T-helper 1 cell treated with Interleukin-12 subunit alpha and Interleukin-12 subunit beta and Interleukin-4 antibody, amounts not matched to agents 30 μg/mL and 1 μg/mL, for 36 hours (primary cell): ENCODE data around the gene ZNF639.
"Not testable (repeated sequence)": the region's sequence is repeated elsewhere in the genome, so short reads cannot be mapped to it uniquely, and the experiment has no call there.

ENCODE experiments used
- H3K27ac Mint-ChIP-seq: one replicate; pipeline ENCODE4 v1.8.0; 2021; ENCODE audit warnings: mild to moderate bottlenecking, mixed read lengths
- H3K27me3 Mint-ChIP-seq: one replicate; pipeline ENCODE4 v1.8.0; 2021; ENCODE audit warnings: low read depth, mixed read lengths
- H3K36me3 Mint-ChIP-seq: one replicate; pipeline ENCODE4 v1.8.0; 2021; ENCODE audit warnings: low read depth, mixed read lengths
- H3K4me1 Mint-ChIP-seq: one replicate; pipeline ENCODE4 v1.8.0; 2021; ENCODE audit warnings: low read depth, mixed read lengths
- H3K4me3 Mint-ChIP-seq: one replicate; pipeline ENCODE4 v1.8.0; 2021; ENCODE audit warnings: mild to moderate bottlenecking, moderate library complexity, mixed read lengths
- H3K9me3 Mint-ChIP-seq: one replicate; pipeline ENCODE4 v1.8.0; 2021; ENCODE audit warnings: mixed read lengths

The ZNF639 gene

DNA sequence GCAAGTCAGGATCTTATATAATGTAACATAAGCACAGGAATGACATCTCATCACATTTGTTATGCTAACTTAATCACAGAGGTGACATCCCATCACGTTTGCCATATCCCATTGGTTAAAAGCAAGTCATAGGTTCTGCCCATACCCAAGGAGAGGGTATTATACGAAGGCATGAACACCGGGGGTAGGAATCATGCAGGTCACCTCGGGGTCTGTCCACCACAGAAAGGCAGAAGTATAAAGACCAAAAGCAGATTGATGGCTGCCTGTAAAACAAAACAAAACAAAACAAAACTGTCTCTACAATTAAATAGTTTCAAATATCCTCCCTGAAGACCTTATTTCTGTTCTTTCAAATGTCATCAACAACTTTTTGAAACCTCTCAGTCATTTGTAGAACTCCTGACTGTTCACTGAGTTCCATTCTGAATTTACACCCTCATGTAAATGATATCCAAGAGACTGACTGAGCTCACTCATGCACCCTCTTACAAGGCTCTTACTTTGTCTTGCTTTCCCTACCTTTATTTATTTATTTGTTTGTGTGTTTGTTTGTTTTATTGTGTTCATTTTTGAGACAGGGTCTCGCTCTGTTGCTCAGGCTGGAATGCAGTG lies 22.7 kb upstream of the ZNF639 start:
- Mint-ChIP-seq H3K36me3 (no peaks in the 10 kb centered on the region), H3K4me3 (no peak overlapping the region), H3K4me1 (no peaks in the 10 kb centered on the region), H3K27ac (no peak overlapping the region), H3K9me3 (no peaks in the 10 kb centered on the region), H3K27me3 (peaks cover 31% of the 10 kb centered on the region)

DNA sequence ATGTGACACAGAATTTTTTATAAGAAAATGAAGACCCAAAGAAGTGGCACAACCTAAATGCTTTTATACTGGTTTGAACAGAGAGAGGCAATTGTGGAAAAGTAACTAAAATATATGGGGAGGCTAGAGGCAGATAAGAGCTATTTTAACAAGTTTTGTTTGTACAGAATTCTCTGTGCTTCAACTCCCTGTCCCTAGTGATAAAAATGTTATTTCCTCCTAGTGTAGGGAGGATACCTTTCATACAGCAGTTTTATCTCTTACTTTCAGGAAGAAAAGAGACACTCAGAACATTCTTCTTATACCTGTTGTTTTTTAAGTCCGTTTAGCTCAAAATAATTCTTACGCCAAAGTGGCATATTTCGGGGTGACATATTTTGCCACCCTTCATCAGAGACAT lies 21.2 kb upstream of the ZNF639 start:
- H3K27ac Mint-ChIP-seq = no peak overlapping the region
- no peaks in the 10 kb centered on the region for H3K4me1 Mint-ChIP-seq
- no peaks in the 10 kb centered on the region for H3K9me3 Mint-ChIP-seq
- H3K36me3 Mint-ChIP-seq = no peaks in the 10 kb centered on the region
- no peak overlapping the region for H3K4me3 Mint-ChIP-seq
- peaks cover 36% of the 10 kb centered on the region for H3K27me3 Mint-ChIP-seq

DNA sequence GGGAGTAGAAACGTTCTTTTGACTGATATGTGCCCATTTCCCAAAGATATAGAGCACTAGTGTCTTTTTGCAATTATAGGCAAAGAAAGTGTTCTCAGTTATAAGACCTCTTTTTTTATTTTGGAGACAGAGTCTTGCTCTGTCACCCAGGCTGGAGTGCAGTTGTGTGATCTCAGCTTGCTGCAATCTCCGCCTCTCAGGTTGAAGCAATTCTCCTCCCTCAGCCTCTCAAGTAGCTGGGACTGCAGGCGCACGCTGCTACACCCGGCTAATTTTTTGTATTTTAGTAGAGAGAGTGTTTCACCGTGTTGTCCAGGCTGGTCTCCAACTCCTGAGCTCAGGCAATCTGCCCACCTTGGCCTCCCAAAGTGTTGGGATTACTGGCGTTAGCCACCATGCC lies 20.7 kb upstream of the ZNF639 start:
- no peaks in the 10 kb centered on the region for H3K4me1 Mint-ChIP-seq
- H3K36me3 Mint-ChIP-seq = no peaks in the 10 kb centered on the region
- no peak overlapping the region for H3K4me3 Mint-ChIP-seq
- H3K27me3 Mint-ChIP-seq = peaks cover 31% of the 10 kb centered on the region
- H3K9me3 Mint-ChIP-seq = no peaks in the 10 kb centered on the region
- no peak overlapping the region for H3K27ac Mint-ChIP-seq

DNA sequence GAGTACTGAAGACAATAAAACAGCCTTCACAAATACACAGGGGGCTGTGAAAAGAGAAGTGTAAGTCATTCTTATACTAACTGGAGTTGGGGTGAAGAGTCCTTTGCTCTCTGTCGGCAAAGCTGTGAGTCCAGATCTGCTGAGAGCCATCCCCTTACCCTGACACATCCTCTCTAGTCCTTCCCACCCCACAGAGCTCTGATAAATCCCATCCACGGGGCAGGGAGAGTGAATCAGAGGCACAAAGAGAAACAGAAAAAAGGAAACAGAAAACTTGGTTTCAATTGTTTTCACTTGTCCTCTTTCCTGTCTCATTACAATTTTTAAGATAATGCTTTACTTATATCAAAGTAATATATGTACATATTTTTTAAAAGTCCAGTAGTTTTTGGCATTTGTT lies 18.2 kb upstream of the ZNF639 start:
- Mint-ChIP-seq H3K9me3 (no peaks in the 10 kb centered on the region), H3K4me1 (no peaks in the 10 kb centered on the region)

DNA sequence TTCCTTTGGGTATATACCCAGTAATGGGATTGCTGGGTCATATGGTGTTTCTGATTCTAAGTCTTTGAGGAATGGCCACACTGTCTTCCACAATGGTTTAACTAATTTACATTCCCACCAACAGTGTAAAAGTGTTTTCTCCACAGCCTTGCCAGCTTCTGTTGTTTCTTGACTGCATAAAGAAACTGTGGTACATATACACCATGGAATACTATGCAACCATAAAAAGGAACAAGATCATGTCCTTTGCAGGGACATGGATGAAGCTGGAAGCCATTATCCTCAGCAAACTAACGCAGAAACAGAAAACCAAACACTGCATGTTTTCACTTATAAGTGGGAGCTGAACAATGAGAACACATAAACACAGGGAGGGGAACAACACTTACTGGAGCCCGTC lies 15.5 kb upstream of the ZNF639 start:
- not testable (repeated sequence) for H3K9me3 Mint-ChIP-seq, H3K4me3 Mint-ChIP-seq, H3K36me3 Mint-ChIP-seq, H3K27ac Mint-ChIP-seq, H3K4me1 Mint-ChIP-seq
- H3K27me3 Mint-ChIP-seq = peaks cover 26% of the 10 kb centered on the region

More for the DNA sequence above, 18.2 kb upstream of the ZNF639 start:
- Mint-ChIP-seq H3K27ac (no peak overlapping the region), H3K36me3 (no peaks in the 10 kb centered on the region), H3K27me3 (peaks cover 21% of the 10 kb centered on the region), H3K4me3 (no peak overlapping the region)

DNA sequence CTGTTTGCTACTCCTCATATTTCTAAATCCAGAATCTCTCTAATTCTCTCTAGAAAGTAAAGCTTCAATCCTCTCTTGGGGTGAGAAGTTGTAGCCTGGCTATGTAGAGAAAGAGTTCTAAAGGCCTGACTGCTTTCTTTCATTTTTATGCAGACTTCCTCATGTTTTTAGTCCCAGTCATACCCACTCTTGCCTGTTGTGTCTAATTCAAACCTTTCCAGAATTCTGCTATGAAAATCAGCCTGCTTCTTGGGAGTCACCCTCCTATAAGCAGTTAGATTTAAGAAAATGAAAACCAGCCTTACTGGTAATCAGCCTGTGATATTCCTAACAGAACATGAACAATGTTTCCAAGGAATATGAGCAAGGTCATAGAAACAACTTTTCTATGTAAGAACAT lies 14.8 kb upstream of the ZNF639 start:
- H3K36me3 Mint-ChIP-seq = no peaks in the 10 kb centered on the region
- H3K9me3 Mint-ChIP-seq = no peaks in the 10 kb centered on the region
- no peaks in the 10 kb centered on the region for H3K4me1 Mint-ChIP-seq
- no peak overlapping the region for H3K27ac Mint-ChIP-seq
- H3K27me3 Mint-ChIP-seq = peaks cover 29% of the 10 kb centered on the region
- H3K4me3 Mint-ChIP-seq = no peak overlapping the region

DNA sequence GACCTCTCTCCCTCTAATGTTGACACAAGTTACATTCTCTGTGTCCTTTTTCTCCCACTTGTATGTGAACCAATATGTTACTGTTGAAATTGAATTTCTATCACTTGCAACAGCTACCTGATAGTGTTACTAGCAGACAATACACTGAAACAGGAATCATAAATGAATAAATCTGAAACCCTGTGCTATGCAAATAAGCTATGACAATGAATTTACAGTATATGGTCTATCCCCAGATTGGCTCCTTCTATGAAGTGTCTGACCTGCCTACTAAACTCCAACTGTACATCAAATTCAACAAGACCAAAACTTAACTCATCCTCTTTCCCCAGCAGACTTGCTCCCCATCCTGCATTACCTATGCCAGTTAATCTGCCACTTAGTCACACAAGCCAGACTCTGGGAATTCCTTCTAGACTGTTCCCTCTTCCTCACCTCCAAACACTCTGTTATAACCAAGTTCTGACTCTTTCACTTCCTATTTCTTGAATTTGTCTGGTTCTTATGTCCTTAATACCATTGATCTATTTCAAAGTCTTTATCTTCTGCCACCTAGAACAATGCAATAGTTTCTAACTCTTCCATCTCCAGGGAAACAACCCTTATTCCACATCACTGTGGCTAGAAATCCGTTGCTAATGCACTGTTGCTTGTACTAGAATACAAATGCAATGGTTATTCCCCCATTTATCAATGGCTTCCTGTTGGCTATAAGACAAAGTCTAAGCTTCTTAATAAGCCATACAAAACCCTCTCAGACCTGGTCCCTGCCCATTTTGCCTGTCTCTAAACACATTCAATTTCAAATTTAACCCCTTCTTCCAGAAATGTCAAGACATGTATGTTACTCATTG lies 13.4 kb upstream of the ZNF639 start:
- Mint-ChIP-seq H3K4me3 (no peak overlapping the region), H3K27me3 (peaks cover 32% of the 10 kb centered on the region), H3K36me3 (no peaks in the 10 kb centered on the region), H3K27ac (no peak overlapping the region), H3K4me1 (no peaks in the 10 kb centered on the region), H3K9me3 (no peaks in the 10 kb centered on the region)

DNA sequence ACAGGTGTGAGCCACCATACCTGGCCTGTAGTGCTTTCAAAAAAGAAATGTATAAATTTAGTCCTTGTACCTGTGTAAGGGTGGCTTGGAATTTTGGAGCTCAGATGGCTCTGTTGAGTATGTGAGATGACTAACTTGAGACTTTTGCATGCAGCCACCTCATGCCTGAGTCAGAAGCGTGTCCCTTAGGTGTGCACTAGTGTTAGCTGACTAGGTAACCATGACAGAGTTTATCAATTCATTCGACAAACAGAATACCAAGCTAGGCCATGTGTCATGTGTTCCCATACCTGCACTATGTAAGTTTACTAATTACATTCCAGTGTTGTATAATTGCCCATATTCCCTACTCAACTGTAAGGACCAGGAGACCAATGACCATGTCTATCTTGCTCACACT lies 4.0 kb upstream of the ZNF639 start:
- no peaks in the 10 kb centered on the region for H3K9me3 Mint-ChIP-seq
- H3K4me3 Mint-ChIP-seq = no peak overlapping the region
- no peak overlapping the region for H3K27ac Mint-ChIP-seq
- peaks cover 41% of the 10 kb centered on the region for H3K27me3 Mint-ChIP-seq
- no peaks in the 10 kb centered on the region for H3K36me3 Mint-ChIP-seq
- peaks cover 17% of the 10 kb centered on the region for H3K4me1 Mint-ChIP-seq

DNA sequence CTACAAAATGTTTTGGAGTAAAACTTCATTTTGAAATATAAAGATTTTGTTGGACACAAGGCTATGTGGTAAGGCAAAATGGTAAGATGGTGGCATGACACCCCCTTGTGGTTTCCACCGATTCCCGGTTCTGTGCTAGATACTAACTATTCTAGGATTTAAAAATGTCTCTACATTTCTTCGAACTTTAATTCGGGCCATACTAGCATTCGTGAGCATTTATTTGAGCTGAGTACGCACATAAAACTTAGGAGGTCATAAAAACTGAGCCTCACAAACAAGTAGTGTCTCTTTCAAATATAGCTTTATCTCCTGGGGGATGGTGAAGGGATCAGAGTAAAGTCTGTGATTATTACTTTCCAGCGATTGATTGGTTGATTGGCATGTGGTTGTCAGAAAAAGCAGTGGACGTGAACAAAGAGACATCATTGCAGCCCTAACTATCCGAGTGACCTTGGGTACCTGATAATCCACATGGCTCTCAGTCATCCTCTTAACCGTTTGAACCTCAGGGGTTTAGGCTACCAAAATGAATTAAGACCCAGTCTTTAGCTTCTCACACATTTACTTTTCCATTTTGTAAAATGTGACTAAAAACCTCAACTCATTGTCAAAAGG lies 1.1 kb upstream of the ZNF639 start:
- Mint-ChIP-seq H3K27ac (peak overlapping the region; percentile 59), H3K9me3 (no peaks in the 10 kb centered on the region), H3K4me1 (peaks cover 24% of the 10 kb centered on the region), H3K27me3 (peaks cover 28% of the 10 kb centered on the region), H3K4me3 (peak overlapping the region; percentile 79), H3K36me3 (peaks cover 8% of the 10 kb centered on the region)

DNA sequence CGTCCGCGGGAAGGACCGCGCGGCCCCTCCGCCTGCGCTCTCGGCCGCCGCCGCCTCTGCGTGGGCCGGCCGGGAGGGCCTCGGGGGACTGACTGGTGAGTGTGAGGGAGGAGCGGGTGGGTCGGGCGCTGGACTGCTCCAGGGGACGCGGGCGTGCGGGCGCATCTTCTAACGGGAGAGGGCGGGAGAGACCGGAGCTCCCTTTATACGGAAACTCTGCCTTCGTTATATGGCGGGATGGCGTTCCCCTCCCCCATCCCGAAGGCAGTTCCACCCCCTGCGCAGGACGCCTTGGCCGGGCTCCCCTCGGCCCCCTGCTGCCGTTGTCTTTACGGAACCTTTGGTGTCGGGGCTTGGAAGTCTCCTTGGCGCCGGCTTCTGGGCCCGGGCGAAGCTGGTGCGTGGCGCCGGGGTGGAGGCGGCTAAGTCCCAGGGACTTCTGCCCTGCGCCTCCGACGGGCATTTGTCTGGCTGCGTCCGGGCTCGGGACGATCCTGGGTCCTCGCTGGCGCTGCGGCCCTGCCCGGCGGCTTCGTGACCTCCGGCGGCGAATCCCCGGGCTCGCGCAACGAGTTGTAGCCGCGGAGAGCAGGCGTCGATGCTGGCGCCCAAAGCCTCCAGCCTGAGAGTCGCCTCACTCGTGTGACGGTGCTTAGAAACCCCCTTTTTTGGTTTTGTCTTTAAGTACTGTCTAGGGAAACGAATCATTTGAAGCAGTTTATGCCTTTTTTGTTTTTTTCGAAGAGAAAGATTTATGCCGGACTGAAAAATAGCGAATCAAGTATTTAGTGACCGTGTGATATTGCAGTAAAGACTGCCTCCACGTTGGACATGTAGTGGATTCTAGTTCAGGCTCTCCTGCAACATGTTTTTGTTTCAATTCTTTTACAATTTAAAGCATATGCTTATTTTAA lies 623 bp downstream of the ZNF639 start:
- H3K4me3 Mint-ChIP-seq = peak overlapping the region; percentile 92
- H3K27ac Mint-ChIP-seq = peak overlapping the region; percentile 97
- H3K27me3 Mint-ChIP-seq = peaks cover 21% of the 10 kb centered on the region
- peaks cover 30% of the 10 kb centered on the region for H3K4me1 Mint-ChIP-seq
- H3K9me3 Mint-ChIP-seq = no peaks in the 10 kb centered on the region
- H3K36me3 Mint-ChIP-seq = peaks cover 11% of the 10 kb centered on the region

DNA sequence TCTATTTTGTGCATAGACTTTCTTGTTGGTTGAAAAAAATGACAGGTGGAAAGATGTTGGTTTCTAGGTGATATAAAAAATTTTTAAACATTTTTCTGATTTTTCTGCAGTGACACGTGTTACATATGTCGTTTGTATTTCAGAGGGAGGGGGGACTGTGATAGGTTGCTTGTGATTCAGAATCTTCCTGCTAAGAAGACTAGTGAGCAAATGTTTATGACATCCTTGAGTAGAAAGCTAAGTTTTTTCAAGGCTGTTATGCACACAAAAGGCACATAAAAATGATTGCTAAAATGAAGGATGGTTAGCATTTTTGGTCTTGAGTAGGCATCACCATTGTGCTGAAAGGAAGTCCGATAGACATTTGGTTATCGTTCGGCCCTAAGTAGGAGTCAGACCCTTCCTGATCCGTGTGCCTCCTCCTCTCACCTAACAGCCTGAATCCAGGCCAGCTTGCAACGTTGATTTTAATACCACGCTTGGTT lies 1.5 kb downstream of the ZNF639 start:
- H3K27me3 Mint-ChIP-seq = peaks cover 18% of the 10 kb centered on the region
- H3K27ac Mint-ChIP-seq = peak overlapping the region; percentile 97
- peaks cover 30% of the 10 kb centered on the region for H3K4me1 Mint-ChIP-seq
- peak overlapping the region; percentile 92 for H3K4me3 Mint-ChIP-seq
- no peaks in the 10 kb centered on the region for H3K9me3 Mint-ChIP-seq
- peaks cover 15% of the 10 kb centered on the region for H3K36me3 Mint-ChIP-seq

DNA sequence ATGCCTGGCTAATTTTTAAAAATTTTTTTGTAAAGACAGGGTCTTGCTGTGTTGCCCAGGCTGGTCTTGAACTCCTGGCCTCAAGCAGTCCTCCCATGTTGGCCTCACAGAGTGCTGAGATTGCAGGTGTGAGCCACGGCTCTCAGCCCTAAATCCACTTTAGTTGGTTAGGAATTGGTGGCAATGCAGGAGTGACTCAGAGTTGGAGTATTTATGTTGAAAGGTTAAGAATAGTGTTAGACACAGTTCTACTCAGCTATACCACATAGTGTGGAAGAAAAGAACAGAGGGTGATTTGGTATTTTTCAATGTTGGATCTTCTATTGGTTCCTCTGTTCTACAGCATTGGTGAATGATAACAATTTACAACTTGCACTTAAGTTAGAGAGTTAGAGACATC lies 7.6 kb downstream of the ZNF639 start:
- Mint-ChIP-seq H3K4me3 (no peak overlapping the region), H3K27me3 (no peaks in the 10 kb centered on the region), H3K27ac (no peak overlapping the region), H3K36me3 (peaks cover 35% of the 10 kb centered on the region), H3K9me3 (no peaks in the 10 kb centered on the region), H3K4me1 (peaks cover 6% of the 10 kb centered on the region)

DNA sequence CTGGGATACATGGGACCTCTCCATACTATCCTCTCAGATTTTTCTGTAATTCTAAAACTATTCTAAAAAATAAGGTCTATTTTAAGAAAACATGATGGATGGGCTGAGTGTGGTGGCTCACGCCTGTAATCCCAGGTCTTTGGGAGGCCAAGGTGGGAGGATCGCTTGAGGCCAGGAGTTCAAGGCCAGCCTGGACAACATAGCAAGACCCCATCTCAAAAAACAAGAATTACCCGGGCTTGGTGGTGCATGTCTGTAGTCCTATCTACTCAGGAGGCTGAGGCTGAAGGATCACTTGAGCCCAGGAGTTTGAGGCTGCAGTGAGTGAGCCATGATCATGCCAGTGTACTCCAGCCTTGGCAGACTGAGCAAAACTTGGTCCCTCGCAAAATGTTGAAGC lies 9.4 kb downstream of the ZNF639 start:
- Mint-ChIP-seq H3K27me3 (no peaks in the 10 kb centered on the region), H3K4me1 (peaks cover 6% of the 10 kb centered on the region), H3K27ac (no peak overlapping the region), H3K36me3 (peaks cover 38% of the 10 kb centered on the region), H3K9me3 (no peaks in the 10 kb centered on the region), H3K4me3 (no peak overlapping the region)

DNA sequence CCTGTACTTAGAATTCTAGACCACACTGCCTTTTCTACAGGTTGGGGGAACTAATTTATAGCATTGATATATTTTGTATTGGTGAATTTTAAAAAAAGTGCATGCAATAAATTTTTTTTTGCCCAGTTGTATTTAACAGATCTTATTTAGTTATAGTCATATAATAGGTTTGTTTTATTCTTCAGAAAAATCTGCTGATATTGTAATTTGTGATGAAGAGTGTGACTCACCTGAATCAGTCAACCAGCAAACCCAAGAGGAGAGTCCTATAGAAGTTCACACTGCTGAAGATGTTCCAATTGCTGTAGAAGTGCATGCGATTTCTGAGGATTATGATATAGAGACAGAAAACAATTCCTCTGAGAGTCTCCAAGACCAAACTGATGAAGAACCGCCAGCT lies 10.3 kb downstream of the ZNF639 start:
- no peaks in the 10 kb centered on the region for H3K27me3 Mint-ChIP-seq
- H3K4me1 Mint-ChIP-seq = no peaks in the 10 kb centered on the region
- no peak overlapping the region for H3K4me3 Mint-ChIP-seq
- H3K27ac Mint-ChIP-seq = no peak overlapping the region
- H3K9me3 Mint-ChIP-seq = no peaks in the 10 kb centered on the region
- peaks cover 35% of the 10 kb centered on the region for H3K36me3 Mint-ChIP-seq
